H1 (cell line): ENCODE measurements around the gene CAPN7. TPM values are rescaled to one million over a fixed set of nuclear protein-coding genes. Genes with fewer than 3 reads are reported as not detected.

Experiments used
- CTCF ChIA-PET: fragments of 300-600 bp; sonication (Branson Sonifier 250); formaldehyde crosslinking; loops from one replicate; lab custom pipeline; 2021; ENCODE audit not compliant: partially characterized antibody; lab: Charles Lee
- POLR2A ChIA-PET: fragments of 300-600 bp; sonication (Branson Sonifier 250); formaldehyde crosslinking; loops from one replicate; lab custom pipeline; 2021; ENCODE audit warnings: inconsistent platforms; ENCODE audit not compliant: partially characterized antibody; lab: Charles Lee
- DNase-seq, 2 experiments: peaks; one replicate each; pipeline versions ENCODE4 v3.0.0 to v3.0.0-alpha.2; 2010 to 2022; ENCODE audit warnings: low spot score in 2 of 2, low read depth in 1 of 2, mixed read lengths in 1 of 2
- FAIRE-seq: peaks from 2 replicates; lab custom pipeline; 2011; peaks lifted over from hg19 to GRCh38; lab: Jason Lieb, UNC
- H2AFZ ChIP-seq: 2 replicates; pipeline ENCODE4 v1.8.1; 2012; ENCODE audit warnings: low read length, inconsistent platforms
- H2AK5ac ChIP-seq: 2 replicates; pipeline ENCODE4 v1.6.1; 2013; ENCODE audit warnings: low read depth, low read length
- H2BK120ac ChIP-seq: replicated peaks from 2 replicates; pipeline ENCODE3; 2013; ENCODE audit warnings: low read depth, low read length, inconsistent platforms
- H2BK12ac ChIP-seq: 2 replicates; pipeline ENCODE4 v1.6.1; 2013; ENCODE audit warnings: low read depth, low read length
- H2BK15ac ChIP-seq: 2 replicates; pipeline ENCODE4 v1.6.1; 2013; ENCODE audit warnings: low read length
- H2BK20ac ChIP-seq: 2 replicates; pipeline ENCODE4 v1.6.1; 2013; ENCODE audit warnings: low read length
- H2BK5ac ChIP-seq: 2 replicates; pipeline ENCODE4 v1.6.1; 2013; ENCODE audit warnings: low read depth, low read length
- H3K14ac ChIP-seq: 2 replicates; pipeline ENCODE4 v1.6.1; 2013; ENCODE audit warnings: inconsistent platforms; ENCODE audit not compliant: insufficient read length
- H3K18ac ChIP-seq: 2 replicates; pipeline ENCODE4 v1.6.1; 2013; ENCODE audit warnings: low read length; ENCODE audit errors: extremely low read depth
- H3K23ac ChIP-seq: 2 replicates; pipeline ENCODE4 v1.6.1; 2013; ENCODE audit warnings: inconsistent platforms; ENCODE audit not compliant: insufficient read length
- H3K23me2 ChIP-seq: 2 replicates; pipeline ENCODE4 v1.6.1; 2013; ENCODE audit warnings: low read depth, low read length
- H3K27ac ChIP-seq: 2 replicates; pipeline ENCODE4 v1.6.1; 2011; ENCODE audit warnings: low read depth, low read length, inconsistent platforms
- H3K27me3 ChIP-seq, 4 experiments: replicated peaks in 1 of 4; 1 replicate in 1 of 4; 2 replicates in 3 of 4; pipeline versions ENCODE4 v1.6.1 to v1.8.1; 2011 to 2013; ENCODE audit warnings: low read length in 3 of 4, mild to moderate bottlenecking in 3 of 4, inconsistent platforms in 2 of 4, mixed read lengths in 2 of 4, moderate library complexity in 1 of 4; ENCODE audit not compliant: control insufficient read depth in 3 of 4, insufficient read depth in 3 of 4; ENCODE audit errors: extremely low read depth in 1 of 4
- H3K36me3 ChIP-seq, 4 experiments: 2 replicates each; pipeline versions ENCODE4 v1.6.1 to v1.8.1; 2011 to 2013; ENCODE audit warnings: mild to moderate bottlenecking in 4 of 4, low read length in 3 of 4, moderate library complexity in 2 of 4, control low read depth in 1 of 4, inconsistent platforms in 1 of 4; ENCODE audit not compliant: insufficient read depth in 4 of 4, control insufficient read depth in 2 of 4
- H3K4ac ChIP-seq: replicated peaks from 2 replicates; pipeline ENCODE3; 2013; ENCODE audit warnings: low read length, low read depth, mixed read lengths, inconsistent platforms; ENCODE audit not compliant: insufficient read length
- H3K4me1 ChIP-seq, 4 experiments: replicated peaks in 1 of 4; 1 replicate in 1 of 4; 2 replicates in 3 of 4; pipeline versions ENCODE4 v1.6.1 to v1.8.1; 2011 to 2013; ENCODE audit warnings: low read length in 3 of 4, inconsistent platforms in 2 of 4, mixed read lengths in 1 of 4; ENCODE audit not compliant: insufficient read depth in 4 of 4, control insufficient read depth in 3 of 4
- H3K4me2 ChIP-seq, 2 experiments: 2 replicates each; pipeline versions ENCODE4 v1.6.1 to v1.8.1; 2011 to 2013; ENCODE audit warnings: low read depth in 2 of 2, low read length in 2 of 2, control low read depth in 1 of 2, inconsistent platforms in 1 of 2, mild to moderate bottlenecking in 1 of 2; ENCODE audit not compliant: insufficient read depth in 1 of 2
- H3K4me3 ChIP-seq, 4 experiments: fragments of 200-600, 300-600 bp in 1 of 4; sonication (generic), shearing (Covaris generic), sonication (Bioruptor Twin) in 1 of 4; 2 replicates each; pipeline versions ENCODE4 v1.5.1 to v1.8.1; 2011 to 2016; ENCODE audit warnings: low read length in 4 of 4, low read depth in 3 of 4, control low read depth in 2 of 4, inconsistent platforms in 2 of 4, mild to moderate bottlenecking in 2 of 4, mixed read lengths in 1 of 4, moderate library complexity in 1 of 4; ENCODE audit not compliant: insufficient read depth in 2 of 4; ENCODE audit errors: extremely low read depth in 1 of 4
- H3K56ac ChIP-seq: replicated peaks from 2 replicates; pipeline ENCODE3; 2013; ENCODE audit warnings: low read depth, mild to moderate bottlenecking, mixed read lengths, low read length, inconsistent platforms; ENCODE audit not compliant: insufficient read length
- H3K79me1 ChIP-seq: 2 replicates; pipeline ENCODE4 v1.6.1; 2013; ENCODE audit warnings: low read depth, low read length, control low read depth
- H3K79me2 ChIP-seq, 2 experiments: 2 replicates each; pipeline versions ENCODE4 v1.6.1 to v1.8.1; 2012 to 2013; ENCODE audit warnings: low read length in 2 of 2, mild to moderate bottlenecking in 2 of 2, inconsistent platforms in 1 of 2; ENCODE audit not compliant: insufficient read depth in 2 of 2, control insufficient read depth in 1 of 2
- H3K9ac ChIP-seq, 4 experiments: replicated peaks in 1 of 4; 1 replicate in 1 of 4; 2 replicates in 3 of 4; pipeline versions ENCODE4 v1.6.1 to v1.8.1; 2011 to 2013; ENCODE audit warnings: low read depth in 3 of 4, low read length in 3 of 4, control low read depth in 2 of 4, mild to moderate bottlenecking in 2 of 4, moderate library complexity in 2 of 4, inconsistent platforms in 1 of 4; ENCODE audit errors: extremely low read depth in 1 of 4
- H3K9me3 ChIP-seq, 2 experiments: 2 replicates each; pipeline versions ENCODE4 v1.6.1 to v1.8.1; 2012 to 2013; ENCODE audit warnings: mild to moderate bottlenecking in 2 of 2, moderate library complexity in 2 of 2, control low read depth in 1 of 2, inconsistent platforms in 1 of 2, low read depth in 1 of 2, low read length in 1 of 2, mixed read lengths in 1 of 2; ENCODE audit not compliant: insufficient read depth in 2 of 2
- H4K20me1 ChIP-seq, 2 experiments: replicated peaks in 1 of 2; 2 replicates each; pipeline versions ENCODE3 to v1.8.1; 2011 to 2013; ENCODE audit warnings: inconsistent platforms in 2 of 2, low read length in 2 of 2, mild to moderate bottlenecking in 1 of 2; ENCODE audit not compliant: insufficient read depth in 2 of 2, control insufficient read depth in 1 of 2
- H4K5ac ChIP-seq: 2 replicates; pipeline ENCODE4 v1.6.1; 2013; ENCODE audit warnings: low read length, low read depth, mixed read lengths, inconsistent platforms; ENCODE audit not compliant: insufficient read length
- H4K8ac ChIP-seq: 2 replicates; pipeline ENCODE4 v1.8.0; 2013; ENCODE audit warnings: mild to moderate bottlenecking, moderate library complexity, low read length, inconsistent platforms; ENCODE audit not compliant: insufficient read depth; ENCODE audit errors: extremely low read depth
- H4K91ac ChIP-seq: replicated peaks from 2 replicates; pipeline ENCODE3; 2013; ENCODE audit warnings: low read length, mixed read lengths, inconsistent platforms; ENCODE audit not compliant: insufficient read length
- CHD2 ChIP-seq: IDR thresholded peaks from 2 replicates; pipeline ENCODE4 v1.6.1; 2012; ENCODE audit warnings: low read length, improper control_type of control experiment
- CREB1 ChIP-seq: IDR thresholded peaks from 2 replicates; pipeline ENCODE4 v1.6.1; 2012; ENCODE audit warnings: inconsistent platforms
- KDM4A ChIP-seq: IDR thresholded peaks from one replicate; pipeline ENCODE4 v1.7.1; 2012; ENCODE audit warnings: low read depth, mild to moderate bottlenecking, moderate library complexity, low read length, inconsistent platforms; ENCODE audit not compliant: severe bottlenecking
- KDM5A ChIP-seq: fragments of 200-600 bp; IDR thresholded peaks from 2 replicates; pipeline ENCODE4 v1.7.1; 2012; ENCODE audit warnings: mild to moderate bottlenecking, low read length, inconsistent platforms, mixed read lengths
- MAFK ChIP-seq: IDR thresholded peaks from 2 replicates; pipeline ENCODE4 v1.6.1; 2012; ENCODE audit warnings: low read depth, mild to moderate bottlenecking, improper control_type of control experiment, low read length
- RNF2 ChIP-seq: fragments of 200-900, 300-1000 bp; sonication (generic); IDR thresholded peaks from 2 replicates; pipeline ENCODE4 v1.7.1; 2016; ENCODE audit warnings: borderline replicate concordance, low read depth, mild to moderate bottlenecking, antibody characterized with exemption, low read length; ENCODE audit not compliant: poor library complexity, severe bottlenecking; ENCODE audit errors: missing control alignments
- SRF ChIP-seq: IDR thresholded peaks from 2 replicates; pipeline ENCODE4 v1.6.1; 2011; ENCODE audit warnings: mild to moderate bottlenecking, low read depth, low read length, moderate library complexity
- ZNF274 ChIP-seq: IDR thresholded peaks from 2 replicates; pipeline ENCODE4 v1.7.0; 2012; ENCODE audit warnings: low read length, borderline replicate concordance; ENCODE audit errors: extremely low read depth
- WGBS, 2 experiments: shearing (Covaris generic) in 1 of 2; methylation state at CpG; one replicate each; pipeline versions ENCODE4 v1.1.6 to v1.1.7; 2013 to 2015; ENCODE audit warnings: low lambda C conversion rate in 2 of 2, mixed read lengths in 2 of 2, inconsistent platforms in 1 of 2, low coverage in 1 of 2, missing lambda C conversion rate in 1 of 2; ENCODE audit not compliant: insufficient replicate concordance in 2 of 2, insufficient coverage in 1 of 2, insufficient read length in 1 of 2; ENCODE audit errors: extremely low coverage in 1 of 2, missing lambda C conversion rate in 1 of 2; 5-methylcytosine and 5-hydroxymethylcytosine counted together
- polyA plus RNA-seq, 7 experiments: library from polyadenylated mRNA; depleted of rRNA in 3 of 7; stranded (reverse) in 5 of 7; unstranded in 2 of 7; fragments of >200 nt in 5 of 7; fragments of 200-250 nt in 2 of 7; gene quantifications; 1 replicate in 5 of 7; 2 replicates in 1 of 7; 4 replicates in 1 of 7; pipeline versions ENCODE4 v1.2.1 to v1.2.3, GENCODE V29; 2011 to 2013; ENCODE audit warnings: missing spikeins in 2 of 7, mixed read lengths in 2 of 7
- total RNA-seq: library from RNA; stranded (reverse); fragmentation: NEBNext Ultra II Directional; extraction: Animal tissue kit (Norgen Biotek cat#: 25700); gene quantifications from 2 replicates; pipeline ENCODE4 v1.2.1, GENCODE V29; 2021
- TF ChIP-seq, protein P1 (sequence below): IDR thresholded peaks from 2 replicates; pipeline ENCODE4 v1.6.1; 2012; ENCODE audit warnings: low read length, inconsistent platforms

Gene CAPN7
- total and polyA plus RNA-seq, 2 of the 8 experiments (the other 6 are each of a cell fraction or from before 2014, with no cell fraction given), result 5.3 to 13.2 TPM

GRCh38 chr3:15216501-15216900 lies 10.5 kb downstream of the CAPN7 start:
- POLR2A ChIA-PET, result no interaction called here
- Histone ChIP-seq H3K27ac (no peak overlapping the region), H2AFZ (no peak overlapping the region)

More at GRCh38 chr3:15216501-15216900, 10.5 kb downstream of the CAPN7 start:
- Histone ChIP-seq H3K18ac (no peak overlapping the region), H4K20me1 (peaks cover 0 to 2% of the 10 kb centered on the region in 2 experiments), H2AK5ac (no peak overlapping the region), H2BK120ac (no peak overlapping the region), H3K79me1 (no peaks in the 10 kb centered on the region), H4K5ac (no peak overlapping the region), H3K23me2 (no peaks in the 10 kb centered on the region), H3K4me2 (no peak overlapping the region), H3K9me3 (no peaks in the 10 kb centered on the region), H3K4me1 (no peaks in the 10 kb centered on the region), H2BK15ac (no peak overlapping the region), H3K9ac (no peak overlapping the region), H4K91ac (no peak overlapping the region), H2BK12ac (no peak overlapping the region), H2BK20ac (no peak overlapping the region), H2BK5ac (no peak overlapping the region), H3K14ac (no peak overlapping the region), H3K56ac (no peak overlapping the region), H3K36me3 (peaks cover 4 to 35% (median 13%) of the 10 kb centered on the region in 4 experiments), H3K79me2 (no peaks in the 10 kb centered on the region), H3K4me3 (no peak overlapping the region), H3K4ac (no peak overlapping the region), H3K27me3 (no peaks in the 10 kb centered on the region), H4K8ac (no peak overlapping the region), H3K23ac (no peak overlapping the region)
- CTCF ChIA-PET, result interaction anchor here (1.0 kb wide), 1 partner anchor 11 kb away, joined by 5 read pairs; the partner anchor contains the start of gene CAPN7
- DNase-seq (no peak), FAIRE-seq (no peak)
- no peak for TF ChIP-seq SRF
- no peak for TF ChIP-seq CHD2
- no peak for TF ChIP-seq KDM4A
- TF ChIP-seq MAFK, result no peak
- TF ChIP-seq, protein P1, sequence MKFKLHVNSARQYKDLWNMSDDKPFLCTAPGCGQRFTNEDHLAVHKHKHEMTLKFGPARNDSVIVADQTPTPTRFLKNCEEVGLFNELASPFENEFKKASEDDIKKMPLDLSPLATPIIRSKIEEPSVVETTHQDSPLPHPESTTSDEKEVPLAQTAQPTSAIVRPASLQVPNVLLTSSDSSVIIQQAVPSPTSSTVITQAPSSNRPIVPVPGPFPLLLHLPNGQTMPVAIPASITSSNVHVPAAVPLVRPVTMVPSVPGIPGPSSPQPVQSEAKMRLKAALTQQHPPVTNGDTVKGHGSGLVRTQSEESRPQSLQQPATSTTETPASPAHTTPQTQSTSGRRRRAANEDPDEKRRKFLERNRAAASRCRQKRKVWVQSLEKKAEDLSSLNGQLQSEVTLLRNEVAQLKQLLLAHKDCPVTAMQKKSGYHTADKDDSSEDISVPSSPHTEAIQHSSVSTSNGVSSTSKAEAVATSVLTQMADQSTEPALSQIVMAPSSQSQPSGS, result no peak
- TF ChIP-seq RNF2, result no peak
- TF ChIP-seq ZNF274, result no peak
- TF ChIP-seq KDM5A, result no peak
- TF ChIP-seq CREB1, result no peak
- WGBS, 2 experiments, result 88% methylated on average over 1 of the region's 1 CpG; no CpG with 5 or more reads in 1 of the 2 experiments
